HG02870 (cell line): ENCODE measurements around the gene MAP2K5.

ENCODE experiments used
- ATAC-seq: cut with Tn5 transposase; IDR thresholded peaks from one replicate; pipeline ENCODE4 v1.9.1; 2021; ENCODE audit warnings: mild to moderate bottlenecking, moderate library complexity; ENCODE audit not compliant: unreplicated experiment

Gene MAP2K5

DNA sequence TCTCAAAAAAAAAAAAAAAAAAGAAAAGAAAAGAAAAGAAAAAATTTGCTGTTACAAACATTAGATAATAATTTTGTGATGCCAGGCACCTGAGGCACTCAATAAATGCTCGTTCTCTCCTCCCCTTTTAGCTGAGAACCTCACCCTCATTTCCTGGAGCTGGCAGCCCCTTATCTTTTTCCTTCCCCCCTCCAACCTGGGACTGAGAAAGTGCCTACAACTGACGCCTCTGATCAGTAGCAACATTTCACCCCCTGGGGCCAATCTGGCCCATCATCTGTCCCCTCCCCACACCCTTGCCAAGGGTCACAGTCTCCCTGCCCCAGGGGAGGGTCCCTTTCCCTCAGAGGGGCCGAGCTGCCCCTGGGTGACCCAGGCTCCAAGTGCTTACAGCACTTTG is 309.9 kb downstream of the MAP2K5 start:
- ATAC-seq: no peak

DNA sequence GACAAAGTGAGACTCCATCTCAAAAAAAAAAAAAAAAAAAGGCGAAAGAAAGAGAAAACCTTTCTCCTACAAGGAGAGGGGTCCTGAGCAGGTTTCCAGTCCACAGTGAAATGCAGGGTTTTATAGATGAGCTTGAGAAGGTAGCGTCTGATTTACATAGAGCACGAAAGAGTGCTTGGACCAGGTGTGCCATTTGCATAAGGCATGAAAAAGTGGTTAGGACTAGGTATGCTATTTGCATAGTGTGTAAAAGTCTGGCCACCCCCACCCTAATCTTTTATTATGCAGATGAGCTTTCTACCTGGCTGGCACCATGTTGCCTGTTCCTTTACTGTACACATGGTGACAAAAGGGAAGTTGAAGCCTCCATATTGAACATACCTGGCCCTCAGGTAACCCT is 311.0 kb downstream of the MAP2K5 start:
- no peak for ATAC-seq

DNA sequence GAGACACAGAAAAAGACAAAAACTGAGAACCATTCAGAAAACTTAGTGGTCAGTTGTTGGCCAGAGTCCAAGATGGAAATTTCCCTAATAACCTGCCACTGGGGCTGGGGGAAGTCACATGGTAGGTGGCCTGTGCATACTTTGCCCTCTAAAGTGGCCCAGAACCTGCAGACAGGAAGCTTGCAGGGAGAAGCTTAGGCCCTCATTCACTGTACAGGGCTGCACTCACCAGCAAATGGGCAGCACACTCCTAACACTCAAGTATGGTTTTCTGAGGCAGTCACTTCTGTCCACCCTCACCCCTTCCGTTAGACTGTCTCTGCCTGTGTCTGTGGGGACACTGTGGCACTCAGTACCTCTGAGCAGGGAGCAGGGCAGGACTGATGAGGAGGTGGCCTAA is 311.9 kb downstream of the MAP2K5 start:
- ATAC-seq: no peak

DNA sequence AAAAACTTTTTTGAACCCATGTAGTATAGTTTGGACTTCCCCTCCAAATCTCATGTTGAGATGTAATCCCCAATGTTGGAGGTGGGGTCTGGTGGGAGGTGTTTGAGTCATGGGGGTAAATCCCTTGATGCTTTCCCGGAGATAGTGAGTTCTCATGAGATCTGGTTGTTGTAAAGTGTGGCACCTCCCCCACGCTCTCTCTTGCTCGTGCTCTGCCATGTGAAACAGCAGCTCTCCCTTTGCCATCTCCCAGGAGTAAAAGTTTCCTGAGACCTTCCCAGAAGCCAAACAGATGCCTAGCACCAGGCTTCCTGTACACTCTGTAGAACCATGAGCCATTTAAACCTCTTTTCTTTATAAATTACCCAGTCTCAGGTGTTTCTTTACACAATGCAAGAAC is 313.3 kb downstream of the MAP2K5 start:
- no peak for ATAC-seq
